ENCODE measurements around the gene SLAIN1. TPM values are rescaled to one million over a fixed set of nuclear protein-coding genes. Genes with fewer than 3 reads are reported as not detected.

SLAIN1 gene
- total RNA-seq, 4 donors from 2014 or later, result 4.8 to 10.4 (median 6.0) TPM

- Histone ChIP-seq H3K4me1 (no peaks in the 10 kb centered on the region), H3K36me3 (no peaks in the 10 kb centered on the region), H3K27ac (no peak overlapping the region), H3K27me3 (no peaks in the 10 kb centered on the region), H3K4me3 (no peak overlapping the region), H3K9me3 (no peaks in the 10 kb centered on the region)
- WGBS, result 39% methylated on average over 8 of the region's 8 CpGs
- DNase-seq (ENCODE audit: low spot score in 2 of 2), result no peak
- TF ChIP-seq EP300 (IDR thresholded peaks at IDR 0.05), result no peak
- TF ChIP-seq, protein P1, sequence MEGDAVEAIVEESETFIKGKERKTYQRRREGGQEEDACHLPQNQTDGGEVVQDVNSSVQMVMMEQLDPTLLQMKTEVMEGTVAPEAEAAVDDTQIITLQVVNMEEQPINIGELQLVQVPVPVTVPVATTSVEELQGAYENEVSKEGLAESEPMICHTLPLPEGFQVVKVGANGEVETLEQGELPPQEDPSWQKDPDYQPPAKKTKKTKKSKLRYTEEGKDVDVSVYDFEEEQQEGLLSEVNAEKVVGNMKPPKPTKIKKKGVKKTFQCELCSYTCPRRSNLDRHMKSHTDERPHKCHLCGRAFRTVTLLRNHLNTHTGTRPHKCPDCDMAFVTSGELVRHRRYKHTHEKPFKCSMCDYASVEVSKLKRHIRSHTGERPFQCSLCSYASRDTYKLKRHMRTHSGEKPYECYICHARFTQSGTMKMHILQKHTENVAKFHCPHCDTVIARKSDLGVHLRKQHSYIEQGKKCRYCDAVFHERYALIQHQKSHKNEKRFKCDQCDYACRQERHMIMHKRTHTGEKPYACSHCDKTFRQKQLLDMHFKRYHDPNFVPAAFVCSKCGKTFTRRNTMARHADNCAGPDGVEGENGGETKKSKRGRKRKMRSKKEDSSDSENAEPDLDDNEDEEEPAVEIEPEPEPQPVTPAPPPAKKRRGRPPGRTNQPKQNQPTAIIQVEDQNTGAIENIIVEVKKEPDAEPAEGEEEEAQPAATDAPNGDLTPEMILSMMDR (IDR thresholded peaks at IDR 0.05), result no peak
- no peak for TF ChIP-seq POLR2A (IDR thresholded peaks at IDR 0.05)
- no peak for TF ChIP-seq POLR2AphosphoS5 (IDR thresholded peaks at IDR 0.05)
These were observed 63.4 kb downstream of the SLAIN1 start for GRCh38 chr13:77760893-77761292.

- Histone ChIP-seq H3K36me3 (no peaks in the 10 kb centered on the region), H3K27ac (no peak overlapping the region), H3K4me3 (no peak overlapping the region), H3K9me3 (no peaks in the 10 kb centered on the region), H3K27me3 (no peaks in the 10 kb centered on the region), H3K4me1 (no peaks in the 10 kb centered on the region)
- WGBS, result 70% methylated on average over 5 of the region's 5 CpGs
- TF ChIP-seq POLR2AphosphoS5 (IDR thresholded peaks at IDR 0.05), result no peak
- TF ChIP-seq, protein P1 (IDR thresholded peaks at IDR 0.05), result no peak
- TF ChIP-seq EP300 (IDR thresholded peaks at IDR 0.05), result no peak
- no peak for TF ChIP-seq POLR2A (IDR thresholded peaks at IDR 0.05)
- DNase-seq (ENCODE audit: low spot score in 2 of 2), result no peak
These were observed 69.9 kb downstream of the SLAIN1 start for GRCh38 chr13:77767413-77767812.

DNA sequence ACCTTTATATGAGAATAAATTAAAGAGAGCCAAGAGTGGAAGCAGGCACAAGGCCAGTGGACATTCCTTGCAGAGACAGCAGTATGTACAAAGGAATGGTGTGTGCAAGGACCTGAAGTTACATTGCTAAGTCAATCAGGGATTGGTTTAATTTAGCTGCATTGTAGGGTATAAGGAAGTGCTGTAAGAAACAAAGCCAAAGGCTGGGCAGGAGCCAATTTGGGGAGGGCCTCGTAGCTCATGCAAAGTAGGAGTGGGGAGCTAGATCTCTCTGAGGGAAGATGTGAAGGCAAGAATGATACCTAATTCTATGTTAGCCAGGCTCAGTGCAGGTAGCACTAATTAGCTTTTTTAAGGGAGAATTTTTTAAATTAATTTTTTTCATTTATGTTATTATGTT is 76.7 kb downstream of the SLAIN1 start:
- Histone ChIP-seq H3K4me3 (no peak overlapping the region), H3K36me3 (no peaks in the 10 kb centered on the region), H3K27ac (no peak overlapping the region), H3K9me3 (no peaks in the 10 kb centered on the region), H3K4me1 (no peaks in the 10 kb centered on the region), H3K27me3 (no peaks in the 10 kb centered on the region)
- WGBS, result 27% methylated on average over 1 of the region's 1 CpG
- TF ChIP-seq POLR2A (IDR thresholded peaks at IDR 0.05), result no peak
- TF ChIP-seq EP300 (IDR thresholded peaks at IDR 0.05), result no peak
- TF ChIP-seq POLR2AphosphoS5 (IDR thresholded peaks at IDR 0.05), result no peak
- no peak for DNase-seq (ENCODE audit: low spot score in 2 of 2)

- no peak for DNase-seq (ENCODE audit: low spot score in 2 of 2)
- Histone ChIP-seq H3K4me1 (peaks cover 6% of the 10 kb centered on the region), H3K4me3 (no peak overlapping the region), H3K9me3 (no peaks in the 10 kb centered on the region), H3K27me3 (no peaks in the 10 kb centered on the region), H3K36me3 (no peaks in the 10 kb centered on the region), H3K27ac (no peak overlapping the region)
- WGBS, result 35% methylated on average over 4 of the region's 4 CpGs
- no peak for TF ChIP-seq POLR2A (IDR thresholded peaks at IDR 0.05)
These were observed 79.2 kb downstream of the SLAIN1 start for GRCh38 chr13:77776704-77777103.

- no peaks in the 10 kb centered on the region for H3K9me3 ChIP-seq
- H3K4me3 ChIP-seq, result no peak overlapping the region
- H3K4me1 ChIP-seq, result peaks cover 6% of the 10 kb centered on the region
- no peaks in the 10 kb centered on the region for H3K36me3 ChIP-seq
- WGBS, result 20% methylated on average over 3 of the region's 3 CpGs
- no peak overlapping the region for H3K27ac ChIP-seq
- H3K27me3 ChIP-seq, result no peaks in the 10 kb centered on the region
- TF ChIP-seq POLR2A (IDR thresholded peaks at IDR 0.05), result no peak
- TF ChIP-seq, protein P1 (IDR thresholded peaks at IDR 0.05), result peak; percentile 56 to 58
- no peak for DNase-seq (ENCODE audit: low spot score in 2 of 2)
These were observed 82.2 kb downstream of the SLAIN1 start for GRCh38 chr13:77779552-77780272.

GRCh38 chr13:77781808-77782207 is 84.3 kb downstream of the SLAIN1 start:
- peaks cover 6% of the 10 kb centered on the region for H3K4me1 ChIP-seq

More at GRCh38 chr13:77781808-77782207, 84.3 kb downstream of the SLAIN1 start:
- Histone ChIP-seq H3K27me3 (no peaks in the 10 kb centered on the region), H3K9me3 (no peaks in the 10 kb centered on the region), H3K36me3 (no peaks in the 10 kb centered on the region), H3K27ac (no peak overlapping the region), H3K4me3 (no peak overlapping the region)
- DNase-seq (ENCODE audit: low spot score in 2 of 2), result no peak
- TF ChIP-seq EP300 (IDR thresholded peaks at IDR 0.05), result no peak
- TF ChIP-seq, protein P1 (IDR thresholded peaks at IDR 0.05), result no peak
- no peak for TF ChIP-seq POLR2AphosphoS5 (IDR thresholded peaks at IDR 0.05)
- no peak for TF ChIP-seq POLR2A (IDR thresholded peaks at IDR 0.05)

All from suprapubic skin (tissue), 4 donors.